Inferior parietal cortex (tissue), 1 donor: Measurements from ENCODE around the gene GFOD1.
"Not testable (repeated sequence)": the region's sequence is repeated elsewhere in the genome, so short reads cannot be mapped to it uniquely, and the experiment has no call there.

Experiments used
- DNase-seq: peaks from one replicate; pipeline ENCODE4 v3.0.0-alpha.2; 2016; ENCODE audit errors: extremely low spot score

GFOD1 gene

DNA sequence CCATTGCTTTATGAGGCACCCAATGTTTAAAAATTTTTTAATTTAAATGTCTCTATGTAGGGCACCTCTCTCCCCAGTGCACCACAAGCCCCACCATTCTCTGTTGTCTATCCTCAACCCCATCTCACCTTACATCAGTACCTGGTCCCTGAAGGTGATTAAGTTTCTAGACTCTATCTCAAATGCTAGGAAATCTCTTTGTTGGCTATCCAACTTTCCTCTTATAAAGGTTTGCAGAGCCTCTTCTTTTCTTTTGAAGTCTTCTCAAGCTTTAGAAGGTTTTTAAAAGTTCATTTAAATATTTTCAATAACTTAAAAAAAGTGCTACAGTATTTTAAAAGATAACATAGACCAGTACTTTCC lies 82.5 kb downstream of the GFOD1 start:
- DNase-seq = no peak

GRCh38 chr6:13404228-13404891 lies 83.0 kb downstream of the GFOD1 start:
- DNase-seq = no peak

GRCh38 chr6:13402711-13403110 lies 84.7 kb downstream of the GFOD1 start:
- no peak for DNase-seq

GRCh38 chr6:13400772-13401171 lies 86.6 kb downstream of the GFOD1 start:
- DNase-seq = no peak

DNA sequence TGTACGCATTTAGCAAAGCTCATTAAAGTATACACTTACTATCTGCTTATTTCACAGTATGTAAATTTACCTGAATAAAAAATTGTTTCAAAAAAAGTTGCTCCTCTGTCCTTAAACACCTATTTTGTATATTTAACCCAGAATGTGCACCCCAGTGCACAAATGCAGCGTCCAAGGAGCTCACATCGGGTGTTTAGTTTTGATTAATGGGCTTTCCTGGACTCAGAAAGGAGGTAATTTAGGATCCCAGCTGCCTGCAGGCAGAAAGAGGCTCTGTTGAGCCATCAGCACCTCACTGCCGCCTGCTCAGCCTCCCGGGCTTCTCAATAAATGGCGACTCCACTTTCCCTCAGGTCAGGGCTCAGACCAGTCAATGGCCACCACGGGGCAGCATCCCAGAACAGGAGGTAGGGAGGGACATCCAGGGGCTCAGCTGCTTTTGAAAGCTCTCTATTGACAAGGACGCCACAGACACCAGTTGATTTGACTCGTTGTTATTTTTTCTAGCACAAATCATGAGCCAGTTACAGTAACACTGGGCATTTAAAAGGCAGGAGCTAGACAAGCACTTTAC lies 88.9 kb downstream of the GFOD1 start:
- no peak for DNase-seq

DNA sequence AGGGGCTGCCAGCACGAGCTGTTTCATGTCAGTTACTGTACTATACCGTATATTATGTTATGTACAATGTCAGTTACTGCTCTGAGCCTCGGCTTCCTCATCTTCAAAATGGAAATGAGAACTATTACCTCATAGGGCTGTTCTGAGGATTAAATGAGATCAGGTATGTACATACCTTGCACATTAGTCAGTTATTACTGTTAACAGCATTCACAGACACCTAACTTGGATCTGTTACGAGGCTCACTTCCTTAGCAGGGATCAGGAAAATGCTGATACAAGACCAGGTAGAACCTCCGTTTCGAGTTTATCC lies 89.4 kb downstream of the GFOD1 start:
- DNase-seq = no peak

GRCh38 chr6:13397359-13398068 lies 89.9 kb downstream of the GFOD1 start:
- no peak for DNase-seq

DNA sequence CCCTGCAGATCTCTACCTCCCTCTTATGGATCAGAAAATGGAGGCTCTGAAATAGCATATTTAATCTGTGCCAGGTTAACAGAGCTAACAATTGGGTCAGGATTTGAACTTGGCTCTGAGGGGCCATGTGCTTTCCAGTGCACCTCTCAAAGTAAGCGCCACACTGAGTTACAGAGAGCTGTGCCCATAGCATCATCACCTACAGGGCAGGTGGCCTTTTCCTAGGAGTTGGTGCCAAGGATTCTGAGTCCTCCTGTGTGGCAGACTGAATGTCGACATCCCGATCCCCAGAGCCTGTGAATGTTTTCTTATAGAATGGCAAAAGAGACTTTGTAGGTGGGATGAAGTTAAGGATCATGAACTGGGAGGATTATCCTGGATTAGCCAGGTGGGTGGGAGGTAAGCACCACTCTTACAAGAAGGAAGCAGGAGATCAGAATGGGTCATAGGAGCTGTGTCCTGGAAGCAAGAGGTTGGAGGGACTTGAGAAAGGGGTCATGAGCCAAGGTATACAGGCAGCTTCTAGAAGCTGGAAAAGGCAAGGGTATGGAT lies 91.1 kb downstream of the GFOD1 start:
- no peak for DNase-seq

DNA sequence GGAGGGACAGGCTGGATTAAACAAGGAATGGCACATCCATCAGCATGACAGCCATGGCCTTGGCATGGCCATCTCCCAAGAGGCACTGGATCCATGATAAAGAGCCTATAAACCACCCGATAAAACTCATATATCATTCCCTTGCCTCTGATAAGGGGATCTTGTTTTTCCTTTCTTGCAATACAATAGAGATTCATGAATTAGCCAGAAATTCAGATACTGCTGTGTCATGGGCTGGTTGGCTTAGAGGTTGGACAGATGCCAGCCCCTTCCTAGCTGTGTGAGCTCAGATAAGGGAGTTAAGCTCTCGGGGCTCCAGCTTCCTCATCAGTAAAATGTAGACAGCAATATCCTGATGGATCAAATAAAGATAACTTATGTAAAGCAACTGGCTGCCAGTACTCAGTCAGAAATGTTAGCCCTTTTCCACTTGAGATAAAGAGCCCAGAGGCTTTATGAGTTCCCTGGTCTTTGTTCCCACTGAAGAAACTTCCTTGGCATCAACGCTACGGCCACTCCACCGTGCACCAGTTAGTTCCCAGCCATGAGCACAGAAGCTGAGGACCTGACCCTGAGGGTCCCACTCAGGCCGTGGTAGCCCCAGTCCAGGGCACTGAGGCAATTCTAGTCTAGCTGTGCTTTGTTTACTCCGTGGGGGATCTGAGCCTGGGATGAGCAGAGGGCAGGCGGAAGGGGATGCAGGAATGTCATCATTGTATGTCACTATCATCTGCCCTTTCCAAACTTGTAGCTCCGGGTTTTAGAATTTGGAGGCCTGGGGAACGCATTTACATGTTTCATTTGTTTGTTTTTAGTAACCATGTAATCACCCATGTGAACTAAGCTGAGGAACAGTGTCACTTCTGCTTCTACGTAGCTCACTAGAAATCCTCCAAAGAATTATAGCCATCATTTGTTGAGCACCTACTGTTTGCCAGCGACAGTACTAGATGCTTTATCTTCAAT lies 91.8 kb downstream of the GFOD1 start:
- DNase-seq = peak; percentile 82

DNA sequence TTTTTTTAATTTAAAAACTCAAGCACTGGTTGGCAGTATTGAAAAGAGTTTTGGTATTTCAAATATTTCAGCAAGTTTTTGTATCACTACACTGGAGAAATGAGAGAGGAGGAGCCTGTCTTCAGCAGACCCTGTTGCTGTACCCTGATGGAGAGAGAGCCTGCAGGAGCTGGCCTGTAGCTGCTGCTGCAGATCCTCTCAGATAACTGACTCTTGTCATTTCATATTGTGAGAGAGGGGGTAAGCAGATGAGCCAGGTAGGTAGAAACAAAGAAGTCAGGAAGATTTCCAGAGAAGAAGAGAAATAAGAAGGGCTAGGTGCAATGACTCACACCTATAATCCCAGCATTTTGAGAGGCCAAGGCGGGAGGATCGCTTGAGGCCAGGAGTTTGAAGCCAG lies 94.9 kb downstream of the GFOD1 start:
- DNase-seq = no peak

DNA sequence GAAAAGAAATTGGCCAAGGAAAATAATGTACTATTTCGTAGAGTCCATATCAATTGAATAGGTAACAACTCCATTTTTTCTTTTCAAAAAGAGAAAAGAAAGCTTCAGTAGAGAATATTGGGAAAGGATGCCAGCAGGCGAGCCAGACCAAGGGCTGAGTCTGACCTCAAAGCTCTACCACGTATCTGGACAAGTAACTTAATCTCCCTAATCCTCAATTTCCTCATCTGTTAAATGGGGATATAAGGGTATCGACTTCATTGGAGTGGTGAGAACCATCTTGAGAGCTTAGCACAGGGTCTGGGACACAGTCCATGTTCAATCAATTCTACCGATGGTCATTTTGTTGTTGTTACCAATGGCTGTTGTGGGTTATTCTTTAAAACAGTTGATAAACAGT lies 95.9 kb downstream of the GFOD1 start:
- DNase-seq = no peak

GRCh38 chr6:13390658-13391057 lies 96.7 kb downstream of the GFOD1 start:
- no peak for DNase-seq

DNA sequence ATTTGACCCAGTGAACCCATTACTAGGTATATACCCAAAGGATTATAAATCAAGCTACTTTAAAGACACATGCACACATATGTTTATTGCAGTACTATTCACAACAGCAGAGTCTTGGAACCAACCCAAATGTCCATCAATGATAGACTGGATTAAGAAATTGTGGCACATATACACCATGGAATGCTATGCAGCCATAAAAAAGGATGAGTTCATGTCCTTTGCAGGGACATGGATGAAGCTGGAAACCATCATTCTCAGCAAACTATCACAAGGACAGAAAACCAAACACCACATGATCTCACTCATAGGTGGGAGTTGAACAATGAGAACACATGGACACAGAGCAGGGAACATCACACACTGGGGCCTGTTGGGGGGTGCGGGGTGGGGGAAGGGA lies 98.2 kb downstream of the GFOD1 start:
- not testable (repeated sequence) for DNase-seq

GRCh38 chr6:13388769-13389168 lies 98.6 kb downstream of the GFOD1 start:
- not testable (repeated sequence) for DNase-seq

- no peak for DNase-seq
Observed at GRCh38 chr6:13384966-13385365, 102.4 kb downstream of the GFOD1 start.

DNA sequence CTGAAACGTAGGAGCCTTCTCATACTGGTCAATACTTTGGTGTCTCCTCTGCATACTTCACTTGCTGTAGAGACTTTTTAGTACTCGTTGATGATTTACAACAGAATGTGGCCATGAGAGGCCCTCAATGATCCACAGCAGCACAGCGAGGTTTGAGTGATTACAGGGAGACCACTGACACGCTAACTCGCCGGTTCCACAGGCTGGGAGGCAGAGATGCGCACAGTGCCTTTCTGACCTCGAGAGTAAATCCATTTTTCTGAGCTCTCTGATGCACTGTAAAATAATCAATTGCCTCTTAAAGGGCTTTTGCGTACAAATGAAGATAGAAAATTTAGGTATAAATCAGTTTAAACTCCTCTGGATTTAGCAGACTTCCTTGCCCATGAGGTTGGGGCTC lies 102.9 kb downstream of the GFOD1 start:
- DNase-seq = no peak

DNA sequence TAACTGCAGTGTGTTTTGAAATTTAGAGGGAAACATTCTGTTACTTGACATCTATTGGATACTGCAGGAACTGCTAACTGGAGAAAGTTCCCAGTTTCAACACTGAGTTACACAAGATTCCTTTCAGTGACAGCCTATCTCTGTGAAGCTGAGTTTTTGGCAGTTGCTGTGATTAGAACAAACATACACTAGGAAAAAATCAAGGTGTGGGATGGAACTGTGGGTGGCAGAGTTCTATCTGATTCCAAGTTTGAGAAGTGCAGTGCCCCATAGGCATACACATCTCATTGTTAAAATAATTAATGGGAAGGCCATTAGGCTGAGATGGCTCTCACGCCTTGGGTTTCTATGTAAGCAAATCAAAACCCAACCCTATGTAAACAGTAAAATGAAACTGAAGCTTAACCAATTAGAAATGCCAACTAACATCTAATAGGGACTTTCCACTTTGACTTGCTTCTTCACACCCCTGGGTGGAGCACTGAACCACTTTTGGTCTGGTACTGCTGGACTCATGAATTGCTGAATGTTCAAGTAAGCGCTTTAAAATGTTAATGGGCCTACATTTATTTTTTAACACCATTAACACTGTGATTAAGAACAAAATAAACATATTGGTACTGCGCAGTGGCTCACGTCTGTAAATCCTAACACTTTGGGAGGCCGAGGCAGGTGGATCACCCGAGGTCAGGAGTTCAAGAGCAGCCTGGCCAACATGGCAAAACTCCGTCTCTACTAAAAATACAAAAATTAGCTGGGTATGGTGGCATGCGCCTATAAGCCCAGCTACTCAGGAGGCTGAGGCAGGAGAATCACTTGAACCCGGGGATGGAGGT lies 103.9 kb downstream of the GFOD1 start:
- DNase-seq = no peak

GRCh38 chr6:13380761-13381160 lies 106.6 kb downstream of the GFOD1 start:
- DNase-seq = no peak

- no peak for DNase-seq
Observed at GRCh38 chr6:13378669-13379590, 108.5 kb downstream of the GFOD1 start.
